Caki2 (cell line): Measurements from ENCODE around the gene GFRAL. TPM values are rescaled to one million over a fixed set of nuclear protein-coding genes. Genes with fewer than 3 reads are reported as not detected.
A peak's percentile ranks its signal among the peaks of the same experiment; 100 is the strongest.

ENCODE experiments used
- DNase-seq: peaks from one replicate; pipeline ENCODE4 v3.0.0-alpha.2; 2015; ENCODE audit warnings: low read depth
- in situ Hi-C: cut with HindIII; loops from 2 replicates; pipeline ENCODE4 v1.10.0; 2016; ENCODE audit warnings: low sequenced_read_pairs, low pct_unique_long_range_greater_than_20kb, mixed read lengths
- total RNA-seq: library from RNA; depleted of rRNA; stranded (reverse); fragments of >200 nt; shearing (Covaris generic); gene quantifications from 2 replicates; pipeline ENCODE4 v1.2.3, GENCODE V29; 2014; ENCODE audit warnings: low replicate concordance; rRNA removed

GFRAL gene
- total RNA-seq, 1 experiment from 2014 or later: not detected

- in situ Hi-C loops: no loop called here
- DNase-seq: no peak
Measured at GRCh38 chr6:55405474-55406235, 78.4 kb downstream of the GFRAL start.

GRCh38 chr6:55410674-55411073 lies 83.4 kb downstream of the GFRAL start:
- in situ Hi-C loops: no loop called here

GRCh38 chr6:55423933-55424332 lies 96.7 kb downstream of the GFRAL start:
- in situ Hi-C loops: no loop called here

More at GRCh38 chr6:55410674-55411073, 83.4 kb downstream of the GFRAL start:
- DNase-seq: no peak

GRCh38 chr6:55433446-55434130 lies 106.3 kb downstream of the GFRAL start:
- peak; percentile 8 for DNase-seq
- in situ Hi-C loops: no loop called here

More at GRCh38 chr6:55423933-55424332, 96.7 kb downstream of the GFRAL start:
- DNase-seq: no peak

- no peak for DNase-seq
- in situ Hi-C loops: no loop called here
Measured at GRCh38 chr6:55437141-55437540, 109.9 kb downstream of the GFRAL start.

- in situ Hi-C loops: no loop called here
- DNase-seq: no peak
Measured at GRCh38 chr6:55438203-55438602, 110.9 kb downstream of the GFRAL start.

- in situ Hi-C loops: no loop called here
- DNase-seq: no peak
Measured at GRCh38 chr6:55443238-55444134, 116.2 kb downstream of the GFRAL start.

GRCh38 chr6:55445648-55446204 lies 118.5 kb downstream of the GFRAL start:
- DNase-seq: peak; percentile 25
- in situ Hi-C loops: no loop called here

- in situ Hi-C loops: no loop called here
- no peak for DNase-seq
Measured at GRCh38 chr6:55447891-55448290, 120.6 kb downstream of the GFRAL start.

GRCh38 chr6:55448451-55448850 lies 121.2 kb downstream of the GFRAL start:
- in situ Hi-C loops: no loop called here
- DNase-seq: no peak

GRCh38 chr6:55449225-55449624 lies 122.0 kb downstream of the GFRAL start:
- DNase-seq: no peak
- in situ Hi-C loops: no loop called here

- in situ Hi-C loops: no loop called here
- DNase-seq: no peak
Measured at GRCh38 chr6:55450005-55450404, 122.7 kb downstream of the GFRAL start.

Other genes starting within 250 kb of the GFRAL start
- not detected in 2 replicates for gene HCRTR2, start 153.0 kb upstream of the GFRAL start, total RNA-seq